ENCODE measurements around the gene ACADM.
A peak's percentile ranks its signal among the peaks of the same experiment; 100 is the strongest.
"Not testable (repeated sequence)": the region's sequence is repeated elsewhere in the genome, so short reads cannot be mapped to it uniquely, and the experiment has no call there.

ACADM gene

GRCh38 chr1:75724472-75725022 lies at the start of gene ACADM:
Gene ACADM (plus strand): TSS chr1:75724709. CDS start chr1:75724788, 79 bp downstream.
- DNase-seq, result peak; percentile 80

DNA sequence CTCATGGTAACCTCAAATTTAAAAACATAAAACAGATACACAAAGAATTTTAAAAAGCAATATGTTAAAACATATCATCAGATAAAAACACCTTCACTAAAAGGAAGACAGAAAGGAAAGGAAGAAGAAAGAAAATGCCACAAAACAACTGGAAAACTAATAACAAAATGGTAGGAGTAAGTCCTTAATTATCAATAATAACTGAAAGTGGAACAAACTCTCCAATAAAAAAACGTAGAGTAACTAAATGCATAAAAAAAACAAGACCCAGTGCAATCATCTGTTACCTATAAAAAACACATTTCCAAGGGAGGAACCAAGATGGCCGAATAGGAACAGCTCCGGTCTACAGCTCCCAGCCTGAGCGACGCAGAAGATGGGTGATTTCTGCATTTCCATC lies 47.1 kb upstream of the ACADM start:
- no peak for DNase-seq

DNA sequence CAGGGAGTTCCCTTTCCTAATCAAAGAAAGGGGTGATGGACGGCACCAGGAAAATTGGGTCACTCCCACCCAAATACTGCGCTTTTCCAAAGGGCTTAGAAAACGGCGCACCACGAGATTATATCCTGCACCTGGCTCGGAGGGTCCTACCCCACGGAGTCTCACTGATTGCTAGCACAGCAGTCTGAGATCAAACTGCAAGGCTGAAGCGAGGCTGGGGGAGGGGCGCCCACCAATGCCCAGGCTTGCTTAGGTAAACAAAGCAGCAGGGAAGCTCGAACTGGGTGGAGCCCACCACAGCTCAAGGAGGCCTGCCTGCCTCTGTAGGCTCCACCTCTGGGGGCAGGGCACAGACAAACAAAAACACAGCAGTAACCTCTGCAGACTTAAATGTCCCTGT lies 46.5 kb upstream of the ACADM start:
- not testable (repeated sequence) for DNase-seq

- DNase-seq, result no peak
Observed at GRCh38 chr1:75690547-75690946, 34.0 kb upstream of the ACADM start.

DNA sequence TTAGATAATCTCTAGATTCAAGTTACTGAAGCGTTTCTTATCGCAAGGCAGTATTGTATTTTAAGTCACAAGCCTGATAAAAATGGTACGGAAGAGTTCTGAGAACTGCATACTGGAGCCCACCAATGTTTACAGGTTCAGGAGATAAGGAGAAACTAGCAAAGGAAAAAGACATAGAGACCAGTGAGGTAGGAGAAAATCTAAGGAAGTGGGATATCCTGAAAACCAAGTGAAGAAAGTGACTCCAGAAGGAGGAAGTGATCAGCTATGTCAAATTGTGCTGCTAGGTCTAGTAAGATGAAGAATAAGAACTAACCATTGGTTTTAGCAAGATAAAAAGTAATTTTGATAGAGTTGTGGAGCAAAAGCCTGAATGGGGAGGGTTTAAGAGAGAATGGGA lies 31.0 kb upstream of the ACADM start:
- no peak for DNase-seq

DNA sequence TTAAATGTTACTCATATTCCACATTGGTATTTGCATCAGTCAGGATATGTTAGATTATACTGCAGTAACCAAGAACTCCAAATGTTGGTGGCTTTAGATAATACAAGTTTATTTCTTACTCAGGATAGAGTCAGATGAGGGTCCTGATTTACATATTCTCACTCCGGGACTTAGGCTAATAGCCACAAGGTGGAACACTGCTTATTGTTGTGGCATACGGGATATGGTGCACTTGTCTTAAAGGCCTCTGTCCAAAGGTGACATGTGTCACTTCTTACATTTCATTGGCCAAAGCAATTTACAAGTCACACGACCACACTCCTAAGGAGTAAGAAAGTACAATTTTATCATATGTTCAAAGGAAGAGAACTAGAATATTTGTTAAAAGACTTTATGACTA lies 28.5 kb upstream of the ACADM start:
- DNase-seq, result no peak

DNA sequence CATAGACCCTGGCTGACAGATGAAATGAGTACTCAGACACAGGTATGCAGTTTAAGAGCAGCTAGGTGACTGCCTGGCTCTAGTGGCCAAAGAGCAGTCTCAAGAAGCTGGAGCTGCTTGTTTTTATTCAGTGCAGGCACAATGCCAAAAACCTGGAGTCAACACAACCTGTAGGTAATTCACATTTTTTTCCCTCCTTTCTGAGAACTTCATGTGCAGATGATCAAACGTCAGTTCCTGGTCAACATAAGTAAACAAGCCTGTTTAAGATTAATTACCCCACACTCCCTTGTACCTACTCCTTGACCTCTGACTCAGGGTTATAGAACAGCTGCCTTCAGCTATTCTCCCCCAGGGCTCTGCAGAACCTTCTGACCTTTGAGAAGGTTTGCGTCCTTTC lies 17.3 kb upstream of the ACADM start:
- no peak for DNase-seq

DNA sequence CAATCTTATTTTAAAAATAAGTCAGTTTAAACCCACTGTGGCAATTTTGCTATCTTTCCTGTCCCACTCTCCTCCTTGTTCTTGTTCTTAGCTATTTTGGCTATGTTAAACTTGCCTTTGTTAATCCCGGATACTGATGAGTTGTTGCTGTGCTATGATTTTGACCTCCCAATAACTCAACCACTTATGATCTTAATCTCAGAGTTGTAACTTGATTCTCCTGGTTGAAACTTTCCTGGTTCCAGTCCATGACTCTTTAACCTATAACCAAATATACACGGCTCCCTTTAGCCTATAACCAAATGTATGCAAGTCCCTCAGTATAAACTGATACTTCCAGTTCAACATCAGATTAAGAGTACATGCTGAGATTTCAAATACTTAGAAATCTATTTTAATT lies 15.6 kb upstream of the ACADM start:
- DNase-seq, result no peak

GRCh38 chr1:75710832-75711231 lies 13.7 kb upstream of the ACADM start:
- peak; percentile 85 for DNase-seq

GRCh38 chr1:75711846-75712245 lies 12.7 kb upstream of the ACADM start:
- DNase-seq, result no peak

- DNase-seq, result no peak
Observed at GRCh38 chr1:75712306-75712705, 12.2 kb upstream of the ACADM start.

GRCh38 chr1:75719810-75720209 lies 4.7 kb upstream of the ACADM start:
- no peak for DNase-seq

GRCh38 chr1:75720325-75720724 lies 4.2 kb upstream of the ACADM start:
- DNase-seq, result no peak

DNA sequence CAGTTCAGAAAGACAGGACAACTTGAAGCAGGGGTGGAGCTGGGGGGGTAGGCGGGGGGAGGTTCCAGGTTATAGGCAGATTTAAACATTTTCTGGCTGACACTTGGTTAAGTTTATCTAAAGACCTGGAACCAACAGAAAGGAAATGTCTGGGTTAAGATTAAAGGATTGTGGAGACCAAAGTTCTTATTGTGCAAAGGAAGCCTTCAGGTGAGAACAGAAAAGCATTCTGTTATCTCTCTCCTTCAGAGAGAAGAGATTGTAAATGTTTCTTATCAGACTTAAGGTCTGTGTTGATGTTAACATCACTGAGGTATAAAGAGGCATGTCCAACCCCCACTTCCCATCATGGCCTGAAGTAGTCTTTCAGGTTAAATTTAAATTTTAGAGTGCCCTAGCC lies 3.7 kb upstream of the ACADM start:
- no peak for DNase-seq

DNA sequence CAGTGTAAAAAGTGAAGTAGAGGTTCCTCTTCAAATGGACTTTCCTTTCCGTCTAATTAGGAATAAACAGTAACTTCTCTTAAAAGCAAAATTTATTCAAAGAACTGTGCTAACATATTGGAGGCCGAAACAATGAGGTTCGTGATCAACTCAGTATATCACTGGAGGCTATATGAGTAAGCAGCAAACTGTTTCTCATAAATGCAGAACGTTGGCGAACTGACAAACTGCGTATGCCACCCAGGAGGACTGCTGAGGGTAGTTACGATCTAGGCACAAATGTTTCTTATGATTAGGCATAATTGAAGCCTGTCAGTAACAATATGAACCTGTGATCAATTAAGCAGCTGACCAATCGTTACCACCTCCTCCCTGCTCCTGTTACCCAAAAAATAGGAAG lies 2.3 kb upstream of the ACADM start:
- DNase-seq, result not testable (repeated sequence)

GRCh38 chr1:75722966-75723365 lies 1.5 kb upstream of the ACADM start:
- no peak for DNase-seq

DNA sequence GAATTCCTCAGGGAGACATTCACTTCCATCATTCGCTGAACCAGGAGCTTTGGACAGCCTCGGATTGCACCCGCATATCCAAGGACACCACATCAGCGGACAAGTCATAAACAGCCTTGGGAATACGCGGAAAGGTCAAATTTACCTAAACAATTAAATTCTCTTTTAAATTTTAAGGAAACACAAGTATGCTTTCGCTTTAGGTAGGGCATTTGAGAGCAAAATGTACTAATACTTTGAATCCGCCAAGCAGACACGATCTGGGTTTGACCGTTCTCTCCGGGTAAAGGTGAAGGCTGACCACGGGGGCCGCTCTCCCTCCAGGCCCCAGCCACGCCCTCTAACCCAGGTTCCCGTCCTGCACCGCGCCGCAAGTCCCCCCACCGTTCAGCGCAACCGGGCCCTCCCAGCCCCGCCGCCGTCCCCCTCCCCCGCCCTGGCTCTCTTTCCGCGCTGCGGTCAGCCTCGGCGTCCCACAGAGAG lies 479 bp upstream of the ACADM start:
- DNase-seq, result peak; percentile 62

- peak; percentile 83 for DNase-seq
Observed at GRCh38 chr1:75725266-75725665, 757 bp downstream of the ACADM start.

DNA sequence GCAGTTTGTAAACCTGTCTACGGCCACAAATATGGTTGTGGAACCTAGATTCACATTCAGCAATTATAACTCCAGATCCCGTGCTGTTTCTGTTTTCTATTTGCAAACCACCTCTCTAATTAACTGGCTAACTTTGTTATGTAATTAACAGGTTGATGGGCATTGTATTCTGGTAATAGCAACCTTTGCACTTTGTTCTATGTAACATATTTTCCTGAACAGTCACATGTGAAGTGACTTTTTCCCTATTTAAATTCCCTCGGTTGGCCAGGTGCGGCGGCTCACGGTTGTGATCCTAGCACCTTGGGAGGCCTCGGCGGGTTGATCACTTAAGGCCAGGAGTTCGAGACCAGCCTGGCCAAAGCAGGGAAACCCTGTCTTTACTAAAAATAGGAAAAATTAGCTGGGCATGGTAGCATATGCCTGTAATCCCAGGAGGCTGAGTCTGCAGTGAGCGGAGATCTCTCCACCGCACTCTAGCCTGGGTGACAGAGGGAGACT lies 1.4 kb downstream of the ACADM start:
- no peak for DNase-seq

DNA sequence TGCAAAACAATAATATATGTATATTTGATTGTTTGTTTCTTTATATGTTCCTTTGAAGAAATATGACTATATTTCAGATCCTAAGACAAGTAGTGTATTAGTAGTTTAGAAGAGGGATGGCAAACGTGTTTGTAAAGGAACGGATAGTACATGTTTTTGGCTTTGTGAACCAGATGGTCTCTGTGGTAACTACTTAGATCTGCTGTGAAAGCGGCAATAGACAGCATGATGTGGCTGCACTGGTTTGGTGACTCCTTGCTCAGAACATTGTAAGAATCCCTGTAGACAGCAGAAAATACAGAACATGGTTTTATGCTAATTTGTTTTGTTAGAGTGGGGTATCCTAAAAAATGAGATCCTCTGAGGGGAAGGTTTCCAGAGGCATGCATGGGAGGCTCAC lies 3.1 kb downstream of the ACADM start:
- DNase-seq, result no peak

GRCh38 chr1:75730432-75730831 lies 5.9 kb downstream of the ACADM start:
- DNase-seq, result no peak

GRCh38 chr1:75731881-75732280 lies 7.4 kb downstream of the ACADM start:
- DNase-seq, result peak; percentile 20

GRCh38 chr1:75732703-75733102 lies 8.2 kb downstream of the ACADM start:
- DNase-seq, result no peak

DNA sequence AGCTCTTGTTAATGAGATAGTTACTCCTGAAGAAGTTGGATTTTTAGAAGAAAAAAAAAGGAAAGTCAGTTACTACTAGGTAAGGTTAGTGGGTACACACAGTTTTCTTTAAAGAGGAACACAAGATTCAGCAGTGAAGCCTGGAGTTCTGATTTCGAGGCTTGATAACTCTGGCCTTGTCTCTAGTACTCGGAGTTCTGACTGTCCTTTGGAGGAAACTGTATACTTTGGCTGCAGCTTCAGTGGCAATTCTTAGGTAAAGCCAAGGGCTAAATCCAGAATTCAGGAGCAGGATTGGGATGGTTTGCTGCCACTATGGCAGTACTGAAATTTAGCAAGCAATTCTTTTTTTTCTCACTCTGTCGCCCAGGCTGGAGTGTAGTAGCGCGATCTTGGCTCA lies 9.2 kb downstream of the ACADM start:
- DNase-seq, result no peak

GRCh38 chr1:75736016-75736415 lies 11.5 kb downstream of the ACADM start:
- DNase-seq, result no peak
